NCI-H2196 (cell line): Measurements from ENCODE around the gene DRD3.

Source experiments
- DNase-seq: peaks from one replicate; lab custom pipeline; 2025; ENCODE audit not compliant: unreplicated experiment; lab: John Stamatoyannopoulos, UW

Gene DRD3

DNA sequence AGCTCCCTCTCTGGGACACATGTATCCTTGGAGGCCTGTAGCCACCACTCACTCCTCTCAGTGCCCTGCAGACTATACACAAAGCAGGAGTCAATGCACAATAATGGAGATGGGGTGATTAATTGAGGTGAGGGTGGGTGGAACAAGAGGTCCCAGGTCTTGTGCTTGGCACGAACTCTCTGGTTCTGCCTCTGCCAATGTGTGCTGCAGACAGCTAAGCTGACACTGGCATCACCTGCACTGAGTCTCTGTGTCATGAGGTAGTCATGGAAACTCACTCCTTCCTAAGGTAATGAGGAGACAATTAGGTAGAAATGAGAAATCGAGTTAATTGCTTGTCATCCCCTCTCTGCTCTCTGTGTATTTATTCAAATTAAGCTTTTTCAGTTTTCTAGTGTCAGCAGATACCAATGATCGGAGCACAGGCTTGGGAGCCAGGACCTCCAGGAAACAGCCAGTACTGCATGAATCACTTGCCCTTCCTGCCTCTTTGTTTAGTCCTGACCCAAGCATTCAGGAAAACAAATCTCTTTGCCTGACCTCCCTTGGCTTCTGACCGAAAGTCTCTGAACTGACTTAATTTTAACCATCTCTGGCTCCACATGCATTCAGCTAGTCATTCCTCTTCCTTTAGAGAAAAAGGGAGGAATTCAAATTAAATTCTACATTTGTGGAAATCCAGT, 56.7 kb downstream of the DRD3 start:
- no peak for DNase-seq

DNA sequence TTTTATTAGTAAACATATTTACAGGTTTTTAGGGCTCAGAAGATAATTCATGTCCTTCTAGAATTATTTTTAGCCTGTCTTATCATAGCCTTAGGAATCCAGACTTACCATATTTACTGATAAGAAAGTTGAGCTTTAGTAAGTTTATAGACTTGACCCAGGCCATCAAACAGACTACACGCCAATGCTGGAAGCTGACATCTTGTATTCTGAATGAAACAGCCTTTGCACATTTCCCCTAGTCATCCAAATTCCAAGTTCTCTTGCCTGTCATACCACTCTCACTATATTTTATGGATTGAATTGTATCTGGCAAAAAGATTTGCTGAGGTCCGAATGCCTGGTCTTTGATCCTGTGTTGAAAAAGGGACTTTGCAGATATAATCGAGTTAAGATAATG, 58.6 kb downstream of the DRD3 start:
- no peak for DNase-seq

DNA sequence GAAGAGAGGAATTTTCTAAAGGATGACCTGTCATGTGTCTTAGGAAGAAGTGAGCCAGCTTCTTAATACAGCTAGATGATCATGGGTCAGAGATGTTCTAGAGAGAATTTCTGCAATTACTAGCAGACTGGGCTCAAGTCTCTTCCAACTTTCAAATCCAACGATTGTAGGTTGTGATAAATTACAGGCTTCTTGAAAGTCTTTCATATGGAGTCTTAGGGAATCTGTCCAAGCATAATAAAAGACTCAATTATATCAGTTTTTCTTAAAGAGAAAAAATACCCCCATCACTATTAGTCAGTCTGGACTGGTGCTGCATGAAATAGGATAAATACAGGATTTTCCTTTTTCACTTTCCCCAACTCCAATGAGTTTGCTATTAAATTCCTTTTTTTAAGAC, 59.1 kb downstream of the DRD3 start:
- no peak for DNase-seq

DNA sequence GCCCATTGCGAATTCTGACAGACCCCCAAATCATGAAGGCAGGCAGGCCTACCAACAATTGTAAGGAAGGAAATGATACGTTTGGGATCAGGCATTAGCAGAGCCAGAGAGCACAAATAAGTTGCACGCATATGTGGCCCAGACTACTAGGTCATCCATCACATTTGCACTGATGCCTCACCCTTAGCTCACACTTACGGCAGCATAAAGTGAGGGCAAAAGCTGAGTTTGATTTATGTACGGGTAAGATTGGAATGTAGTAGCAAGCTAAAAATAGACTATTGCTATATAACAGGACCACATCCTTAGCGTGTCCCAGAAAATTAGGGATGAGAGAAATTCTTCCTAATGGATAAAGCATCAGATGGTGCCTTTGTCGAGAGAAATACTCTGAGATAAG, 63.7 kb downstream of the DRD3 start:
- no peak for DNase-seq

DNA sequence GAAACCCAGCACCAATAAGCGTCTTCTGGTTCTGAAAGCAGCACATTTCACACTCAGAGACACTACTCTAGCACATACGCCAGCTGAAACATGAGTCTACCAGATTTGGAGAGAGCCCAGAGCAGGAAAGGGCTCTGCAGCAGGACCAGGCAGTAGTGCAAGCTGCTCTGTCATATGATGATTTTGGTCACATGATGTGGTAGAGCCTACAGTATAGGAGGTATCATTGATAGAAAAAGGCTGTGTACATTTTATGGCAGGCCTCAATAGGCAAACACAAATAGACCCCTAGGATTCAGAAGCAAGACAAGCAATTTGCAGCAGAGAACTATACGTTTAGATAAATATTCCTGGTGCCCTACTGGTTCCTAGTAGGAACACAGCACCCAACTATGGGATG, 64.1 kb downstream of the DRD3 start:
- DNase-seq: no peak

DNA sequence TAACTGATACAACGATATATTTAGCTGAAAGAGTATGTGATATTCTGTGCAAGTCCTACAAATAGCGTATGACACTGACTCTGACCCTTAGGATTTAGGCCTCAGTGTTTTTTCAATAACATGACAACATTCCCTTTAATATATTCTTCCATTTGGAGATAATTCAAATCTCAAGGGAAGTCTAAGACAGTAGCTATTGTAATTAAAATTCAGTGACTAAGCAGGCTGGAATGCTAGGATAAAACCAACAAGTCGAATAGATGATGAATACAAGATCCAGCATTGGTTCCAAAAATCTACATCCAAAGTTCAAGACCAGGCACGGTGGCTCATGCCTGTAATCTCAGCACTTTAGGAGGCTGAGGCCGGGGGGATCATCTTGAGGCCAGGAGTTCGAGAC, 66.2 kb downstream of the DRD3 start:
- DNase-seq: no peak

DNA sequence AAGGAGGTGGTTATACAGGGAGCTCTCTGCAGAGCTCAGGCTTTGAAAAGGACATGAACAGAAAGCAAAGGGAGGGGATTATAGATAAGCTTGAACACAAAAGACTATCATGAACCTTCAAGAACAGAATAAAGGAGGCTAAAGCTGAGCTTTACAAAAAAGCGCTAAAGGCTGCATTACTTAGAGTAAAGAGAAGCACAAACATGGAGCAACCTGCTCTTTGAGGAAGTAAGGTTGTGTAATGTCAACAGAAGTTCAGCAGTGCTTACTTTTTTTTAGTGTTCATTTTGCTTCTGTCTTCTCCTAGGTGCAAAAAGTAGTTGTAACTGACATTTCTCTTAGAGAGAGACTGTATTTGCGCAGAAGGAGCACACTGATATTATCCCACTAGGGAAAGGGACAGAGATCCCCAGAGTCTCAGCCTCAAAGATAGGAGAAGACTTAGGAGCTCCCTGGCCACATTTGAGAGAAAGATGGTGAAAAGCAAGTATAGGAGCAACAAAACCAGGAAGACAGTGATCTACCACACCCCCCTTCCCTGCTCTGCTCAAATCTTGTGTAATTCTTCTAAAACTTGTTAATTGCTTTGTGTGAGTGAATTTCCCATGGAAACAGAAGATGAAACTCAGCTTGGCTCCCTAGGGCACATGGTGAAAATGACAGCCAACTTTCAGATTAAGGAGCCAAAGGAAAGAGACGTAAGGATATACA, 67.6 kb downstream of the DRD3 start:
- no peak for DNase-seq

DNA sequence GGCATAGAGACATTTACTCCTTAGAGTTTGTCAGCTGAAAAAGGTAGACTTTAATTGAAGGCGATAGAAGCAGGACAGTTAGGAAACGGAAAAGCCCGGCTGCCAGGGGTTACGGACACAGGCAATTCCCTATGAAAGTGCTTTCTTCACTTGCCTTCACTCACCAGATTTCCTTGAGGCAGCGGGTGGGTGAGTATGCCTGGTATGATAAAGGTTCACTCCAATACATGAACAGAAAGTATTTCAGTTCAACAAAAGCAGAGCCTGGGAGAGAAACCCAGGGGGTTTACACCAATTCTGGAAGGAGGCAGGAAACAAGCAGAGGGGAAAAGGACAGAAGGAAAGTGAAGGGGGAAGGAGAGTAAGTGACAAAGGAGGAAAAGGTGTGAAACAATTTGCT, 68.4 kb downstream of the DRD3 start:
- no peak for DNase-seq

DNA sequence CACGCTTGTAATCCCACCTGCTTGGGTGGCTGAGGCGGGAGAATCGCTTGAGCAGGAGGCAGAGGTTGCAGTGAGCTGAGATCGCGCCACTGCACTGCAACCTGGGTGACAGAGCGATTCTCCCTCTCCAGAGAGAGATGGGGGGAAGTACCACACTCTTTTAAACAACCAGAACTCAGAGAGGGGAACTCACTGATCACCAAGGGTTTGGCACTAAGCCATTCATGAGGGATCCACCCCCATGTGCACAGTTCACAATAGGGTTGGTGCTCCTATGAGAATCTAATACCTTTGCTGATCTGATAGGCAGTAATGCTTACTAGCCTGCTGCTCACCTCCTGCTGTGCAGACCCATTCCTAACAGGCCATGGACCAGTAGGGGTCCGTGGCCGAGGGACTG, 70.7 kb downstream of the DRD3 start:
- no peak for DNase-seq

DNA sequence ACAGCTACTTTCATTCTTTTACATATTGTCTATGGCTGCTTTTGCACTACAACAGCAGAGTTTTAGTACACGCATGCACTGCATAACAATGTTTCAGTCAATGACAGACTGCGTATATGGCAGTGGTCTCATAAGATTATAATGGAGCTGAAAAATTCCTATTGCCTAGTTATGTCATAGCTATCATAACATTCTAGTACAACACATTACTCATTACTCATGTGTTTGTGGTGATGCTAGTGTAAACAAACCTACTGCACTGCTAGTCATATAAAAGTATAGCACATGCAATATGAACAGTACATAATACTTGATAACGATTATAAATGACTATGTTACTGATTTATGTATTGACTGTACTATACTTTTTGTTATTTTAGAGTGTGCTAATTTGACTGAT, 74.4 kb downstream of the DRD3 start:
- no peak for DNase-seq

DNA sequence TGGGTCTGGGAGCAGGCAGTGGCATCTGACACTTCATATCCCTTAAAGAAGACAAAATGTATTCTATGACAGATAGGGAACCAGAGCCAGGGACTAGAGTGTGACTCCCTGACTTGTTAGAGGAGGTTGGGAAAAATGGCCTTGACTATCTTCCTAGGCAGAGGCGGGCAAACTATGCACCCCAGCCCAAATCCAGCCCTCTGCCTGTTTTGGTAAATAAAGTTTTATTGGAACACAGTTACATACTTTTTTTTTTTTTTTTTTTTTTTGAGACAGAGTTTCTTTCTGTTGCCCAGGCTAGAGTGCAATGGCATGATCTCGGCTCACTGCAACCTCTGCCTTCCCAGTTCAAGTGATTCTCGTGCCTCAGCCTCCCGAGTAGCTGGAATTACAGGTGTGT, 75.0 kb downstream of the DRD3 start:
- DNase-seq: no peak

DNA sequence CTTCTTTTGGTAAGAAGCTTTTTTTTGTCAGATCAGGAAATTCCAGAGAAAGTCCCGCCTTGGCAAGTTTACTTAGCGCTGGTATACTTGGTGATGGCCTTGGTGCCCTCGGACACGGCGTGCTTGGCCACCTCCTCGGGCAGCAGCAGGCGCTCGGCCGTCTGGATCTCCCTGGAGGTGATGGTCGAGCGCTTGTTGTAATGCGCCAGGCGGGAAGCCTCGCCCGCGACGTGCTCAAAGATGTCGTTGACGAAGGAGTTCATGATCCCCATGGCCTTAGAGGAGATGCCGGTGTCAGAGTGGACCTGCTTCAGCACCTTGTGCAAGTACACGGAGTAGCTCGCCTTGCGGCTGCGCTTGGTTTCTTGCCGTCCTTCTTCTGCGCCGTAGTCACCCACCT, 75.7 kb downstream of the DRD3 start:
- no peak for DNase-seq

DNA sequence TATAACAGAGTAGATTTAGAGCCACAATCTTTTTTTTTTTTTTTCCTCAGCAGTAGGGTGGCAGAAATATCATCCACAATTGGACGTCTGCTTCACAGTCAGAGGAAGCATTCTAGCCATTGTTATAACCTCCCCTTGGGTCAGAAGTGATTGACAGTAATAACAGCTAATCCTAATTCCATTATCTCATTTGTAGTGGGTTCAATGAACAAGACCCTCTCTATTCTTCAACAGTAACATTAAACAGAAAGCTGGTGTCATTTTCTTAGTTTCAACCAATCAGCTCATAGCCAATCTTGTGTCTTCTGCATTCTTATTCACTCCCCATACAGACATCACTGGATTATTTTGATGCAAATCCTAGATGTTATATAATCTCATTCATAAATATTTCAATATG, 77.8 kb downstream of the DRD3 start:
- no peak for DNase-seq

DNA sequence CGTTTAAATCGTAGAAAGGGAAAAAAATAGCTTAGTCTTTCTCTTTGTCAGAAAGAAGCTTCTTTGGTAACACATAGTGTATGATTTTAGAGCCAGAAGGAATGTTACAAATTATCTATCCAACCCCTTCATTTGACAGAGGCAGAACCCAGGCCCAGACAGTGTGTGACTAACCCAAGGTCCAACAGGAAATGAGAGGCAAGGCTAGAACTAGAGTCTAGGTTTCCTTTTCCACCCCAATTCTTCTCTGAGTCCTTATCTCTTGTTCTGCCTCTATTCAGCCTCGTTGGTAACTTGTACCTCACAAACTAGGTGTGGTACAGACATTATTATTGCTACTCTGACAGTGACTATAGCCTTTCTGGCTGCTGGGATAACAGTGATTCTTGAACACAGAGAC, 83.1 kb downstream of the DRD3 start:
- no peak for DNase-seq

DNA sequence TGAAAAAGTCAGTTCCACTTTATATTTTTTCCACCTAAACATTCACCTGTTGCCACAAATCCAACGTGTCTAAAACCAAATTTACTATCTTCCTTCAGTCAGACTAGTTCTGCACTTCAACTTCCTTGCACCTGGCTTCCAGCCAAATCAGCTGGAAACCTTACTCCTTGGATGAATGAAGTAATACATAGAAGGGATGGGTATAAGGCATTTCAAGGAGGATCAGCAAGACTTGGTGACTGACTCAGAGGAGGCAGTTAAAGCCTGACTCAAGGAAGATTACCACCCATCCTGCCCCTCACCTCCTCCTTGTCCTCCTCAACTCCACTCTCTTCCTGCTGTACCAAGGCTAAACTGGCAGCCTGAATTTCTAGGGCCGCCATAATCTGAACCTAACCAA, 85.3 kb downstream of the DRD3 start:
- no peak for DNase-seq

DNA sequence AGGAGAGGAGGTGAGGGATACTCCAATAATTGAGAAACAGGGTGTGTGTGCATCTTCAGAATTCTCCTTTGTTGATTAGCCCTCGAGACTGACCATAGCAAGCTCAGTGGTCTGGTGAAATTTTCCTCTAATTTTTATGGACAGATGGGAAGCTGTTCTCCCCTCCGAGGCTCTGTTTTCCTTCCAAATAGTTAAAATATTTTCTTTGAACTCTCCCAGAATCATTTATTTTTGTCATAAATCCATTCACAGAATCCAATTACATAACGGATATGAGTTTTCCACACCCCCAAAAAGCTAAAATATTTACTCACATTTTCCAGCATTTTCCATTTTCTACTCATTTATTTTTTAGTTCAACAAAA, 85.9 kb downstream of the DRD3 start:
- no peak for DNase-seq

DNA sequence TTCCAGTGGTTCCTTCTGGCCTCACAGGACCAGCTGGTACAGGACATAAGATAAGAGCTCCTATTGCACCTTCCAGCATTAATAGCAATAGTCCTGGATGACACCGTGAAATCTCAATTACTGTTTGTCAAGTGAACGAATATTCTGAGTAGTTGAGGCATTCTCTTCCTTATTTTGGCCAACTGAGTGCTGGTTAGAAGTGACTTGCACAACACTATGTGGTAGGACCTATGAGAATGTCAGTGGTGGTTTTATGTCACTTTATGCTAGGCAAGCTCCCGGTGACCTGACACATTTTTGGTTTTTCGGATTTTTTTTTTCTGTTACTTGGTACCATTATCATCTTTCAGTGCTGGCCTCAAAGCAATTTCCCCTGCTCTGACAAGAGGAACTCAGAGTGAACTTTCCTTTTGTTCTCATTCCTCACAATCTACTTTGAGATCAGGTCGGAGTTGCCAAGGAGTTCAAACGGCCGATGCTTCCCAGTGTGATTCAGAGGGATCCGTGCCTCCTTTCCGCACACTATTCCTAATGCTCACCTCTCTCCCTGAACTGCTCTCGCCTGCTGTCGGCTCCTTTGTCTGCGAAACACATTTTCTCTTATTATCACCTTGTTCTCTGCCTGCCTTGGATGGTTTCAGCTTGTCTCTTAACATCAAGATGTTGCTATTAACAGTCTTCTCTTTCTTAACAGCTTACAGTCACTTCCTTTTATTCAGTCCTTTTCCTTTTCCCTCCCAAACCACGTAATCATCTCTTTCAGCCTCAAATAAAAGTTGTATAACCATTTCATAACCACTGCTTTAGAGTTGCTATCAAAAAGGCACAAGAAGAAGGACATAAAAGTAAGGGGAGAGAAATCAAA, 86.5 kb downstream of the DRD3 start:
- no peak for DNase-seq

DNA sequence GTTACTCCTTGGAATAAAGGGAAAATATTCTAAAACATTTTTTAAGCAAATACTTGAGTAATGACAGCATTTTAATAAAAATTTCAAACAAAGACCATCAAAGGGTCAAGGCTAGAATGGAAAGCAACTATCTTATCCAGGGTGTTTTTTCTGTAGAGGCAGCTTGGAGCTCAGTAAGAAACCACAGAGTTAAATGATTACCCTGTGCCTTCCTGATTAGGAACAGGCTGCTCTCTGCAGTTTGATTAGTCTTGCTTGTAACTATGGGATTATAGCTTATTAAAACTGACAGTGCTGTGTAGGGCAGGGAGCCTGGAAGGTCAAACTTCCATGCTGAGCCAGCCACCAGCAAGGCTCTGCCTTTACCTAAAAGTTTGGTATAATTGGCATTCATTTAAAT, 89.2 kb downstream of the DRD3 start:
- DNase-seq: no peak

DNA sequence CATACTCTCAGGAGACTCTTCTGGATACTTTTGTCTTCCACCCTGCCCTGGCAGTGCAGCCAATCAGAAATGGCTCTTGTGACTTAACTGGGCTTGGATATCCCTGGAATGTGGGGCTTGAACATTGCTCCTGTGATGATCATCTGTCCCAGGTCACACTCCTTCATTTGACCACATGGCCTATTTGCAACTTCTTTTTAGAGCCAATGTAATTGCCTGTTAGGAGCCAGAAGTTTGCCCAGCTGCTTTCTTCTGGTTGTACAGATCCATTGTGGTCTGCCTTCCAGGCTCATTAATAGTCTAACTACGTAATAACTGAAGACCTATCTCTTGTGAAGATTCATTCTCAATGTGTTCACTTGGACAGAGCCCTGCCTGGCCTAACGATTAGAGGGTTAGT, 92.5 kb downstream of the DRD3 start:
- no peak for DNase-seq

DNA sequence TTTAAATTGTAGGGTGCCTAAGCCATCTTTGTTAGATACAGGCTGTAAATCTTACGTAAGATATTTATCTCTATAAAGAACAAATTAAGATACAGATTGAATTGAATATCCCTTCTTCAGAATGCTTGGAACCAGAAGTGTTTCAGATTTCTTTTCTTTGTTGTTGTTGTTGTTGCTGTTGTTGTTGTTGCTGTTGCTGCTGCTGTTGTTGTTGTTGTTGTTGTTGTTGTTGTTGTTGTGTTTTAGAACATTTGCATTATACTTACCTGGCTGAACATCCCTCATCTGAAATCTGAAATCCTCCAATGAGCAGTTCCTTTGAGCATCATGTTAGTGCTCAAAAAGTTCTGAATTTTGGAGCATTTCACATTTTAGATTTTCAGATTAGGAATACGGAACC, 95.7 kb downstream of the DRD3 start:
- no peak for DNase-seq

DNA sequence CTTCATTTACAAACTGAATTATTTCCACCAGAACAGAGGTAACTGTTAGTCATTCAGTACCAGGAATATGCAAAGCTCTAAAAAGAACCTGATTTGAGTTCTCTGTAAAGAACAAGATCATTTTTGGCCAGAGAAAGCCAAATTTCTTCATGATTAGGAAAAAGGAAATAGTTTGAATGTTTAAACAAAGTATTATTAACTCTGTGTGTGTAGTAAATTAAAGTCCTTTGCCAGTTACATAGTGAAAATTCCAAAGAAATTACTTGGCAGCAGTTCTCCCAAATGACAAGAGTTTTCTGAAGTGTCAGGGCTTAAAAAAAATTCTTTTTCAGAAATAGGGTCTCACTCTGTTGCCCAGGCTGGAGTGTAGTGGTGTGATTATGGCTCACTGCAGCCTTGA, 97.8 kb downstream of the DRD3 start:
- no peak for DNase-seq

DNA sequence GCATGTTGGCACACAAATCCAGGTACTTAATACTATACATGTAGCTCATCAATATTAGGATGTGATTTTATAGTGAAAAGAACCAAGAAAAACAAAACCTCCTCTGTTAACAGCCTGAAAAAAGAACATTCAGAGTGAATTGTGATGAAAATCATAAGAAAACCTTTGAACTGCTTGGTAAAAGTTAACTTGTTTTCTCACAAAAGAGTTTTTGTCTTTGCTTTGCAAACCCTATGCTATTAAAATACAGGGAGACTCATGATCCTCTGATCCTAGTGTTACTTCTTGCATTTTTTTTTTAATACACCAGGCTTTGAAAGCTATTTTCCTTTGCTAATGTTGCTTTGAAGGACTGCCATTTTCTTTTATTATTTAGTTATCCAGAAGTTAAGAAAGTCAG, 98.7 kb downstream of the DRD3 start:
- DNase-seq: no peak
